Activated gamma-delta T cell treated with anti-CD3 and anti-CD28 coated beads, Interleukin-2, amount 50 U/mL, for 16 hours (primary cell): ENCODE measurements around the gene SEMA7A.
A peak's percentile ranks its signal among the peaks of the same experiment; 100 is the strongest.
"Not testable (repeated sequence)": the region's sequence is repeated elsewhere in the genome, so short reads cannot be mapped to it uniquely, and the experiment has no call there.

Source experiments
- DNase-seq: peaks from one replicate; pipeline ENCODE4 v3.0.0-alpha.2; 2020; ENCODE audit warnings: low read depth

SEMA7A gene

GRCh38 chr15:74433592-74434262, at the start of gene SEMA7A:
Gene SEMA7A (minus strand): TSS chr15:74433958. CDS start chr15:74433918, 40 bp downstream.
- peak; percentile 69 for DNase-seq

DNA sequence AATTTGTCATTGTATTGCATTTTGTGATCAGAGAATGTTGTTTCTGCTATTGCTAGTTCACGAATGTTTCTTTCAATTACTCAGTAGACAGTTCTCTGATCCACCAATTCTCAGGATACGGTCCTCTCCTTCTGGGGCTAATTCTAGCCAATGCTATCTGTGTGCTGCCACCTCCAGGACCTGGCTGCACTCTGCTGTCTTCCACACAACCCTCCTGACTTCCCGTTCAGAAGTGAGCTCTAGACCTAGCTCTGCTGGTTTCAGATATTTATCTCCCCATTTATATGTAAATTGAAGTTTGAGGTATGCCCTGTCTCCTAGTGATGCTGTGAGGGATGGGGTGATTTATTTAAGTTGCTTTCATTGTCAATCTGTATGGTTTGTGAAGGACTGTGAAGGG, 48.9 kb upstream of the SEMA7A start:
- no peak for DNase-seq

DNA sequence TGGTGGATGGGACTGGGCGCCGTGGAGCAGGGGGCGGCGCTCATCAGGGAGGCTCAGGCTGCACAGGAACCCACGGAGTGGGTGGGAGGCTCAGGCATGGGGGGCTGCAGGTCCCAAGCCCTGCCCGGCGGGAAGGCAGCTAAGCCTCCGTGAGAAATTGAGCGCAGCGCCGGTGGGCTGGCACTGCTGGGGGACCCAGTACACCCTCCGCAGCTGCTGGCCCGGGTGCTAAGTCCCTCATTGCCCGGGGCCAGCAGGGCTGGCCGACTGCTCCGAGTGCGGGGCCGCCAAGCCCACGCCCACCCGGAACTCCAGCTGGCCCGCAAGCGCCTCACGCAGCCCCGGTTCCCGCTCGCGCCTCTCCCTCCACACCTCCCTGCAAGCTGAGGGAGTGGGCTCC, 46.6 kb upstream of the SEMA7A start:
- not testable (repeated sequence) for DNase-seq

DNA sequence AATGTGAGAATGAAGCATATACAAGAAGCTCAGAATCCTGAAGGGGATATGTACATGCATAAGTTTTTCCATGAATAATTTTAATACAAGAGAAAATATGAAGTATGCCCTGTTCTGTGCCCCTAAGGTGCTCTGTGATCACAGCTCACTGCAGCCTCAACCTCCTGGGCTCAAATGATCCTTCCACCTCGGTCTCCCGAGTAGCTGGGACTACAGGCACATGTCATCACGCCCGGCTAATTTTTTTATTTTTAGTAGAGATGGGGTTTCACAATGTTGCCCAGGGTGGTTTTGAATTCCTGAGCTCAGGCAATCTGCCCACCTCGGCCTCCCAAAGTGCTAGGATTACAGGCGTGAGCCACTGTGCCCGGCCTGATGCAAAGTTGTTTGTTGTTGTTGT, 37.9 kb upstream of the SEMA7A start:
- DNase-seq = not testable (repeated sequence)

DNA sequence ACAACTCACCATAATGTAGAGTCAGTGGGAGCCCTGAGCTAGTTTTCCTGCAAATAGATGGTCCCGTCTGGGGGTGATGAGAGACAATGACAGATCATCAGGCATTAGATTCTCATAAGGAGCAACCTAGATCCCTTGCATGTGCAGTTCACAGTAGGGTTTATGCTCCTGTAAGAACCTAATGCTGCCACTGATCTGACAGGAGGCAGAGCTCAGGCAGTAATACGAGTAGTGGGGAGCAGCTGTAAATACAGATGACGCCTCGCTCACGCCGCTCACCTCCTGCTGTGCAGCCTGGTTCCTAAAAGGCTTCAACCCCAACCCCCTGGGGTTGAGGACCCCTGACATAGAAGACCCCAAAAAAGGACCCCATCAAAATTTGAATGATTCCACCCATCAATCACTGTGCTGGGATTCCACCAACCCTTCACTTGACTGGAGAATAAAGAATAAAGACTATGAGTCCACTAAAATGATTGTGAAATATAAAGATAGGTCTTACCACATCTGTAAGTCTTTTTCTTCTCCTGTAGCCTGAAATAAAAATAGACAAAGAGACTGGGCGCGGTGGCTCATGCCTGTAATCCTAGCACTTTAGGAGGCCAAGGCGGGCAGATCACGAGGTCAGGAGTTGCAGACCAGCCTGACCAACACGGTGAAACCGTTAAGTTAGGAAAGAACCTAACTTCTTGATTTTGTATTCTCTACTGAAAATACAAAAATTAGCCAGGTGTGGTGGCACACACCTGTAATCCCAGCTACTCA, 37.1 kb upstream of the SEMA7A start:
- no peak for DNase-seq

GRCh38 chr15:74468341-74469032, 34.7 kb upstream of the SEMA7A start:
- DNase-seq = no peak

DNA sequence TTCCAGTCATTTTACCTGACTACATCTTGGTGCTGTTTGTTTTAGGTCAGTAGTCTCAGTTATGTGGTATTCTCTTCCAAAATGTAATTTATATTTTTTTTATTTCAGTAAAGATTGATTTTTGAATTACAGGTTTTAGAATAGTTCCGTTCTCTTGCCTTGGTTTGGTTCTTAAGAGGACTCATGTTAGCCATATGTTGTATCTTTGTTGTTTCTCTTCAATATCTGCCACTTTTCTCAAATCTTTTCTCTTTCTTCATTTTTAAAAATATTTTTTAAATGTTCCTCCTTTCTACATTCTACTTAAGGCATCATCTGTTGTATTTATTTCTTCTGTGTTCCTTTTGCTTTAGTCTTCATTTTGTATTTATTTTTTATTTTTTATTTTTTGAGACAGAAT, 32.8 kb upstream of the SEMA7A start:
- DNase-seq = no peak

- no peak for DNase-seq
Observed at GRCh38 chr15:74464897-74465296, 31.1 kb upstream of the SEMA7A start.

DNA sequence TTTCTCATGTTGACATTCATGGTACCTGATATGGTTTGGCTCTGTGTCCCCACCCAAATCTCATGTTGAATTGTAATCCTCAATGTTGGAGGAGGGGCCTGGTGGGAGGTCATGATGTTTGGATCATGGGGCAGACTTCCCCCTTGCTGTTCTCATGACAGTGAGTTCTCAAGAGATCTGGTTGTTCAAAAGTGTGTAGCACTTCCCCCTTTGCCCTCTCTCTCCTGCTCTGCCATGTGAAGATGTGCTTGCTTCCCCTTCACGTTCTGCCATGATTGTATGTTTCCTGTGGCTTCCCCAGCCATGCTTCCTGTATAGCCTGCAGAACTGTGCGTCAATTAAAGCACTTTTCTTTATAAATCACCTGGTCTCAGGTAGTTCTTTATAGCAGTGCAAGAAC, 30.5 kb upstream of the SEMA7A start:
- DNase-seq = no peak

DNA sequence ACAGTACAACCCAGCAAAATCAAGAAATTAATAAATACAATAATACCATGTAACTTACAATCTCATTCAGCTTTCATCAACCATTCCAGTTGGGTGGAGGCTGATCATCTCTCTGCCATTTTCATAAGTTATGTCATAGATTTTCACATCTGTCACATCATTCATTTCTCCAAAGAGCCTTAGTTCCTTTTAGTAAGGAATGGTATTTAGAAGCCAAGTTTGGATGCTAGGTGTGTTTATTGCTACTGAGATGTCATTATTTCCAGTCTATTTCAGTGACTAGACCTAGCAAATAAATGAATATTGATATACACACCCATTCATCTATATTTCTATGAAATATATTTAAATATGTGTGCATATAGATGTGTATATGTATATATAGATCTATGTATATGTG, 29.9 kb upstream of the SEMA7A start:
- DNase-seq = no peak

- no peak for DNase-seq
Observed at GRCh38 chr15:74461847-74462511, 28.2 kb upstream of the SEMA7A start.

GRCh38 chr15:74460871-74461846, 27.4 kb upstream of the SEMA7A start, which contains the start of gene UBL7:
Gene UBL7 (minus strand): TSS chr15:74461160. CDS start chr15:74458867, 2,293 bp downstream.
- peak; percentile 98 for DNase-seq

GRCh38 chr15:74460298-74460697, 26.5 kb upstream of the SEMA7A start:
- no peak for DNase-seq

DNA sequence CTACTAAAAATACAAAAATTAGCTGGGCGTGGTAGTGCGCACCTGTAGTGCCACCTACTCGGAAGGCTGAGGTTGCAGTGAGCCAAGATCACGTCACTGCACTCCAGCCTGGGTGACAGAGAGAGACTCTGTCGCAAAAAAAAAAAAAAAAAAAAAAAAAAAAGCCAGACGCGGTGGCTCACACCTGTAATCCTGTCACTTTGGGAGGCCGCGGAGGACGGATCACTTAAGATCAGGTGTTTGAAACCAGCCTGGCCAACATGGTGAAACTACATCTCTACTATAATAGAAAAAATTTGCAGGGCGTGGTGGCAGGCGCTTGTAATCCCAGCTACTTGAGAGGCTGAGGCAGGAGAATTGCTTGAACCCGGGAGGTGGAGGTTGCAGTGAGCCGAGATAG, 26.0 kb upstream of the SEMA7A start:
- DNase-seq = not testable (repeated sequence)

DNA sequence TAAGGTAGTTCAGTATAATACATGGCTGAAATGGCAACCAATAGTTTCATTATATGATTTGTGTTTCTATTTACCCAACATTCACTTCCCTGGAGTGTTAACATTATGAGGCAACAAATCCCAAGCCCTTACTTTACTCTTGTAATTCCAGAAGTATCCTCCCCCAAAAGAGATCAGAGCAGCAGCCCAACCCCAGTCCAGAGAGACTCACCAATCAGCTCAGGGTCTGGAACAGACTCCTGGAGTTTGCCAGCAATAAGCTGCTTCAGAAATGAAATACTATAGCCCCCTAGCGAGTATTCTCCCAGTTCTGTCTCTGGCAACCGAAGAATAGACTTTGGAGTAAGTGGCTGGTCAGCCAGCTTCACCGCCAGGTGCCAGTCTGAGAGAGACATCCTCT, 24.7 kb upstream of the SEMA7A start:
- DNase-seq = no peak

DNA sequence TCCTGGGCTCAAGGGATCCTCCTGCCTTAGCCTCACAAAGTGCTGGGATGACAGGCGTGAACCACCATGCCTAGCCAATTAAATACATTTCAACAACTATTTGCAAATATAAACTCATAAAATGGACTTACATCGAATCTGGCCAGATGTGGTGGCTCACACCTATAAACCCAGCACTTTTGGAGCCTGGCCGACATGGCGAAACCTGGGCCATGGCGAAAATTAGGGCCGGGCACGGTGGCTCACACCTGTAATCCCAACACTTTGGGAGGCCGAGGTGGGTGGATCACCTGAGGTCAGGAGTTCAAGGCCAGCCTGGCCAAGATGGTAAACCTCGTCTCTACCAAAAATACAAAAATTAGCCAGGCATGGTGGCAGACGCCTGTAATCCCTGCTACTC, 23.3 kb upstream of the SEMA7A start:
- not testable (repeated sequence) for DNase-seq

DNA sequence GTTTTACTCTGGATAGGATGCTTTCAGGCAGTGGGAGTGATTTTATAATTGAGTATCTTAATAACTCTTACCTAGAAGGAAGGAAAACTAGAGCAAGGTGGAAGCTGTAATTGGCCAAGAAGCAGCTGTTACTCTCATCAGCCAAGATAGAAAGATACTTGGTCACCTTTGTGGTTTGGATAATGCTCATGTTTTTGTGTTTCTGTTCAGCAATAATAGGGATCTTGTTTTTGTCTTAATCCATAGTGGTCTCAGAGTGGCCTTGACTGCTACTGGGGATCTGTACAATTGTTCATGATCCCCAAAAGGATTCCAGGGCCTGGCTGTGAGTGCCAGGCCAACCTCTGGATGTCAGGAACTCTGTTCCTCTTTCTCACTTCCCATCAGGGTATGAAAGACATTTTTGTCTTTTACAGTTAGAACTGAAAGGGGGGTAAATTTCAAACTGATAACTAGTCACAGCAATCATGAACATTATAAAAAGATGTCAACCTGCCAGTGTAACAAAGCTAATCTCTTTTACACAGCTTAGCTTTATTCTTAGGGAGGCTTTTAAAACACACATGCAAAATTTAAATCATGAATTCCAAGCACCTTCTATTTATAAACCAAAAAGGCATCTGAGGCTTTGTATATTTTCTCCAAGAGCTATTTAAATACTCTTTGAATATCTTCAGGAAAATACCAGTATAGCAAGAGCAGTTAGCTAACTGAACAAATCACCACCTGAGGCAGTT, 21.2 kb upstream of the SEMA7A start:
- no peak for DNase-seq

- no peak for DNase-seq
Observed at GRCh38 chr15:74453925-74454763, 20.4 kb upstream of the SEMA7A start.
